ENCODE data around the gene KRT78.

GRCh38 chr12:52890417-52890816 is 41.6 kb upstream of the KRT78 start:
- TF ChIP-seq GATA2 (IDR thresholded peaks at IDR 0.05; ENCODE audit: low read depth, low read length) (no peak), GATA3 (IDR thresholded peaks at IDR 0.05; ENCODE audit: low read depth, low read length) (no peak)

All from SH-SY5Y (cell line).